Measurements from ENCODE around the gene SPN.
"Not testable (repeated sequence)": the region's sequence is repeated elsewhere in the genome, so short reads cannot be mapped to it uniquely, and the experiment has no call there.

- TF ChIP-seq CTCF (IDR thresholded peaks at IDR 0.05; ENCODE audit: low read depth, low read length); POLR2A (IDR thresholded peaks at IDR 0.05; ENCODE audit: extremely low read depth, insufficient read length): not testable (repeated sequence)
- peak; percentile 51; the same call in 1 of the 2 replicates for TF ChIP-seq MYC (IDR thresholded peaks at IDR 0.05; ENCODE audit: low read depth, low read length)
Measured at GRCh38 chr16:29627661-29628075, 35.4 kb upstream of the SPN start.

Data from NB4 (cell line).